ENCODE data around the gene PSMD12.
A peak's percentile ranks its signal among the peaks of the same experiment; 100 is the strongest.

PSMD12 gene

DNA sequence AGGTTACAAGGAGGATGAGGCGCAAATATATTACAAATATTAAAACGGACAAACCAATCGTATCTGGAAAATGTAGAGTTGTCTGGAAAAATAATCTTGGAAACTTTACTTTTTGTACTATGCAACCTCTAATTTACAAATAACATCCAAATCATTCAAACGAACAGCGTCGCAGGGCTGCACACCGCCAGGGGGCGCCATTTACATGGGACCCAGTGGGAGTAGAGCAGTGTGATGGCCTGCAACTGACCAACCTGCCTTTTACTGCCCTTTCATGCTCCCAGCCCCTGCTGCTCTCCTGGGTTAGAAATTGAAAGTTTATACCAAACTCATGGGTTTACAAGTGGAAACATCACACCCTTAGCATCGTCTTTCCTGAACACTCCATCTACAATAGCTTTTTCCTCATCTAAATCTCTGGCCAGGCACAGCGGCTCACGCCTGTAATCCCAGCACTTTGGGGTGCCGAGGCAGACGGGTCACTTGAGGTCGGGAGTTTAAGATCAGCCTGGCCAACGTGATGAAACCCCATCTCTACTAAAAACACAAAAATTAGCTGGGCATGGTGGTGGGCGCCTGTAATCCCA is 20.7 kb upstream of the PSMD12 start:
- peak; percentile 25 for DNase-seq

DNA sequence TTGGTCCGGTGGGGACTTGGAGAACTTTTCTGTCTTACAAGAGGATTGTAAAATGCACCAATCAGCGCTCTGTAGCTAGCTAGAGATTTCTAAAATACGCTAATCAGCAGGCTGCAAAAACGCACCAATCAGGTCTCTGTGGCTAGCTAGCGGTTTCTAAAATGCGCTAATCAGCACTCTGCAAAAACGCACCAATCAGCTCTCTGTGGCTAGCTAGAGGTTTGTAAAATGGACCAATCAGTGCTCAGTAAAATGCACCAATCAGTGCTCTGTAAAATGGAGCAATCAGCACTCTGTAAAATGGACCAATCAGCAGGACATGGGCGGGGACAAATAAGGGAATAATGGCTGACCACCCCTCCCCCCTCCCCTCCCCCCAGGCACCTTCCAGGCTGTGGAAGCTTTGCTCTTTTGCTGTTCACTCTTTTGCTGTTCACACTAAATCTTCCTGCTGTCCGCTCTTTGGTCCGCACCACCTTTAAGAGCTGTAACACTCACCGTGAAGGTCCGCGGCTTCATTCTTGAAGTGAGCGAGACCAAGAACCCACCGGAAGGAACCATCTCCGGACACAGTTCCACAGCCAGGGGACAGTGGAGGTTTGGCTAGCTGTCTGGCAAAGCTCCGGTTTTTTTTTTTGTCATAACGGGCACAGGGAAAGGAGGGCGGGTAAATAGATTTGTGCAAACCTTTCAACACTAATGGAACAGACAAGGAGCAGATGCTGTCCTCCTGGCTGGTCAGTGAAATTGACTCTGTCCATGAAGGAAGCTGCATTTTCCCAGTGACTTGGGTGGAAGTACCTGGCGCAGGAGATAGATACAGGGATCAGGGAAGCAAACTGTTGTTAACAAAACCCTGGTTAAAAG is 19.0 kb upstream of the PSMD12 start:
- no peak for DNase-seq

DNA sequence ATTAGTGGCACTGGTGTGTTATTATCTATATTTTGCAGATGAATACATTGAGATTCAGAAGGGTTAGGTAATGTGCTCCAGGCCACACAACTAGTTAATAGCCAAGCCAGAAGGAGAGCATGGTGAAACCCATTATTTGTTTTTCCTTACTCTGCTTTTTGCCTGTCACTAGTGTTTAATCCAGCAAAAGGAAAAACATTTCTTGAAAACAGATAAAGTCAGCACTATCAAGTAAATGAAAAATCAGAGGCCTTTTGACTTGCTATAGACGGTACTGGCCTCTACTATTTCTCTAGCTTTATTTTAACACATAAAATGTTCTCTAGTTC is 15.5 kb upstream of the PSMD12 start:
- no peak for DNase-seq

DNA sequence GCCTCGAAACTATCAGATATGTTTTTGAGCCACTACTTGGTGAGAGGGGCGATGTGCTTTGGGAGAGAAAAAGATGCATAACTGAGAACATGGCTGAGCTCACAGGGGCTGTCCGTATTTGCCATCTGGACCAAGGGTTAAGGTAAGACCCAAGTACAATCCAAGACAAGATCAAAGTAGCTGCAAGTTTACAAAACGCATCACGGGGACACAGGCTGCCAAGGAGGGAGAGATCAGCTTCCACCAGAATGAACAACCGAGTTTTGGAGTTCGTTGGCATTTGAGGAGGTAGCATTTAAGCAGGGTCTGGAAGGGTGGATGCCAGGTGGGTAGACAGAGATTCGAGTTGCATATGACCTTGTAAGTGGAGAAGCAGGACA is 12.9 kb upstream of the PSMD12 start:
- no peak for DNase-seq

DNA sequence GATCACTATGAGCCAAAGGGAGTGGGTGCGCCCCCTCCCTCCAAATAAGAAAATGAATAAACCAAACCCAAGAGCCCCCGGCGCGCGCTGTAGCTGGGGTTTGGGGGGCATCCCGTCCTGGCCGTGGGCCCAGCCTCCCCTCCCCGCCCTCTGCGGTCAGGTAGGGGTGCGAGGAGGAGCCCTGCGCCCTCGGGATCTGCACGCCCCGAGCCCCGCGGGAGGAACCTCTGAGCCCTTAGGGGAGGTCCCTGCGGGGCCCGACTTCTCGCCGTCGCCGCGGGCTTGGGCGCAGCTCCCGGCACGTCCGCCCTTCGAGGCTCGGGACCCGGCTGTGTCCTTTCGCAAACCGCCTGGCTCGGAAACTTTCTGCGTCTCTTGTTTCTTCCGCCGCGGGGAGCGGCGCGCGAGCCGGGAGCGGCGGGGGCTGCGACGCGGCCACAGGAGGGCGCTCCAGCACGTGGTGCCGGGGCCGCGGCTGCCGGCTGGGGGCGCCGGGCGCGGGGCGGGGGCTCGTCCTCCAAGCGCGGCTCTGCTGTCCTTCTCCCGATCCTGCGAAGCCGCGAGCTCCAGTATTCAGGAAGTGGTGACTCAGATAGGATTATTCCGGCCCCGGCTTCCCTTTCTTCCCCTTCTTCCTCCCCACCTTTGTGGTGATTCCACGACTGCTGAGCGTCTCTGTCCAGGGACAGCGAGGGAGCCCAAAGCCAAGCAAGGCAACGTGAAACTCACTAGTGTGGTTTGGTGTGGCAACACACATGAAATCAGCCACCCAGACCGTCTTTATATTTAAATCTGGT is 12.3 kb upstream of the PSMD12 start:
- DNase-seq: peak; percentile 85

DNA sequence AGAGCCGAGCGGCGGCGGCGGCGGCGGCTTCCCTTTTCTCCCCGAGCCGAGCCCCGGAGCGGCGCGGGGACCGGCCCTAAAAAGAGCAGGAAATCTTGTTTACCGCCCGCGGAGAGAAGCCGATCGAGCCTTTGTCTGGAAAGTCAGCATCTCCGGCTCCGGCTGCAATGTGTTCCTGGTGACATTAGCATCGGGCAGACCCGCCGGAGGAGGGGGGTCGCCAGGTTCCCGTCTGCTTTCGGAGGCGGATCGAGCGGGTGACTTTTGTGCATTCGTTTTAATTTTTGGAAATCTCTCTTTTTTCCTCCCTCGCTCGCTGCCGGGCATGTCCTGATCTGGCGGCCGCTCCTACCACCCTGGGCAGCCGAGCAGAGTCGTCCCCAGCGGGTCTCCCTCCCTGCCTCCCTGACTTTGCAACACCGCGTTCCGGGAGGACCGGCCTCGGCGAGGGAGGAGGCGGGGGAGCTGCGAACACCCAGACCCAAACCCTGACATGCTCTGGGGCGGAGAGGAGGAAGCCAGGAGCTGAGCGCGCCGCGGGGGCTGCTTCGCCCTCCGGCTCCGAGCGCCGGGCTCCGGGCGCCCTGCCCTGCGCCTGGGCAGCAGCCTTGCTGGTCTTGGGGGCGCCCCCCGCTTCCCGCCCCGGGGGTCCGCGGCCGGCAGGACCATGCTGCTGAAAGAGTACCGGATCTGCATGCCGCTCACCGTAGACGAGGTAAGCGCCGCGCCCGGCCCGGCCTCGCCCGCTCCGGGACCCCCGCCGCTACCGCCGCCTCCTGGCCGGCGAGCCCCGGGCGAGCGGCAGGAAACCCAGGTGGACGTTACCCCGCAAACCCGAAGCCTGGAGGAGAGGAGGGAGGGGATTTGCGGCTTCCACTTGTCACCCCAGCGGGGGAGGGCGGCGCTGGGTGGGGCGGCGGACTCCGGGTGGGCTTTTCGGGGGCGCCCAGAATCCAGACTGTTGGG is 11.4 kb upstream of the PSMD12 start:
- DNase-seq: peak; percentile 23

DNA sequence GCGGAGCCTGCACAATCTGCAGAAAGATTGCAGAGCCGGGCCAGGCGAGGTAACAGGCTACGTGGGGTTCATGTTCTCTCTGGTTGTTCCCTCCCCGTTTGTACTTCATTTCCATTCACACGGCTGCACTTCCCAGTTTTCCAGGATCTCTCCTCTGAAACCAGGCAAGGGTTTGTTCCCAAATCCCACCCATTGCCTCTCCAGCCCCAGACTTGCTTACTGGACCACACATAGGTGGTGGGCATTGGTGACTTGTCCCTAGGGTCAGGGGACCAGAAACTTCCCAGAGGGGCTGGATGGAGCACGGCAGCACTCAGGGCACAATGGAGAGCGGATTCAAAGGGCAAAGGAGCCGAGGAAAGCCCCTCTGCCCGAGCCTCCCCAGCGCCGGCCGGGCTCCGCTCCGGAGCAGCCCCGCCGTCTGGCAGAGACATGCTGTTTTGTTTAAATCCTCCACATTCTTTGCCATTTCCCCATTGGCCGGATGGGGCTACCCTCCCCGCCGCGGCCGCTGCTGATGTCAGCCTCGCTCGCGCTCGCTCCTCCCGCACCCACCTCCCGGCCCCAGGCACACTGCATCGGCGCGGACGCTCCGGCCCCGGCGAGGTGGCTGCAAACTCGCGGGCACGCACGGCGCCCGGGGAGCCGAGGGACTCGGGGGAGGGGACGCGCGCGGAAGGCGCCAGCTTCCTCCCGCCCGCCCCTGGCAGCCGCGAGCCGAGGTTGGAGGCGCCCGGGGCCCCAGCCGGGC is 10.5 kb upstream of the PSMD12 start, which contains the start of gene PITPNC1:
Gene PITPNC1 (plus strand): TSS at position 545 of the 751 bp plus-strand sequence.
- peak; percentile 88 for DNase-seq

DNA sequence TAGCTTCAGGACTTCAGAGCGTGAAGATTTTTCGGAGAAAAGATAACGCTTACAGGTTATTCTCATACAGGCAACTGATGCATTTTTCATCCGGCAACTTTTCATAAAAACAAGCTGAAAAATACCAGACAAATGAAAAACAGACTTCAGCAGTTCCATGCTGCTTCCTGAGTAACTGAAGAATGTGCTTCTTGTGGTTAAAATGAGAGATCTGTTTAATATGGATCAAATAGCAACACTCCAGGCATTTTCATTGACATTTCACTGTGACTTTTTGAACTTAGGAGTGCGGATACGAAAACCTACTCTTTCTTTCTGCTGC is 10.0 kb upstream of the PSMD12 start:
- peak; percentile 84 for DNase-seq

DNA sequence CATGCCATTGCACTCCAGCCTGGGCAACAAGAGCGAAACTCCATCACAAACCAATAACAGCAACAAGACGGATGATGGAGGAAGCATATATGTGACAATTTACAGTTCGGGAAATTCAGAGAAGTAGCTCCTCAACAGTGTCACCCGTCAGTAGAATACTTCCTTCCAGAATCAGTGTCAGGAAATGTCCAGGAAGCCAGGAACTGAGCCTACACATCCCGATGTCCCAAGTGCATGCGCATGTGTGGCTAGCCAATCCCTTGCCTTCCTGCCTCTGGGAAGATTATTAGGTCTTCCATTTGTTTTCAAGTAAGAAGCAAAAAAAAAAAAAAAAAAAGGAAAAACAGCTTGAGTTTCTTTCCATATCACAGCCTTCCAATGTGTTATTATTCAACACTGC is 9.3 kb upstream of the PSMD12 start:
- peak; percentile 28 for DNase-seq

DNA sequence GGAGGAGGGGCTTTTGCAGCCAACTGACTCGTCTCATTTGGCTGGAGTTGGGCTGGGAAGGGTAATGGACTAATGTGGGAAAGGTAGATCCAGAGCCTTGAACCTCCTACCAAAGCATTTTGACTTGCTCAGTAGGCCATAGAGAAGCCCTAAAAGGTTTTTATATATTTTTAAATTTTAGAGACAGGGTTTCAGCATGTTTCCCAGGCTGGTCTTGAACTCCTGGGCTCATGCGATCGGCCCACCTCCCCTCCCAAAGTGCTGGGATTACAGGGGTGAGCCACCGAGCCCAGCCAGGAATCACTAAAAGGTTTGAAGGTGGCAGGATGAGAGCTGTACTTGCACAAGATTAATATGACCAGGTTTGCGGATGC is 8.7 kb upstream of the PSMD12 start:
- DNase-seq: no peak

DNA sequence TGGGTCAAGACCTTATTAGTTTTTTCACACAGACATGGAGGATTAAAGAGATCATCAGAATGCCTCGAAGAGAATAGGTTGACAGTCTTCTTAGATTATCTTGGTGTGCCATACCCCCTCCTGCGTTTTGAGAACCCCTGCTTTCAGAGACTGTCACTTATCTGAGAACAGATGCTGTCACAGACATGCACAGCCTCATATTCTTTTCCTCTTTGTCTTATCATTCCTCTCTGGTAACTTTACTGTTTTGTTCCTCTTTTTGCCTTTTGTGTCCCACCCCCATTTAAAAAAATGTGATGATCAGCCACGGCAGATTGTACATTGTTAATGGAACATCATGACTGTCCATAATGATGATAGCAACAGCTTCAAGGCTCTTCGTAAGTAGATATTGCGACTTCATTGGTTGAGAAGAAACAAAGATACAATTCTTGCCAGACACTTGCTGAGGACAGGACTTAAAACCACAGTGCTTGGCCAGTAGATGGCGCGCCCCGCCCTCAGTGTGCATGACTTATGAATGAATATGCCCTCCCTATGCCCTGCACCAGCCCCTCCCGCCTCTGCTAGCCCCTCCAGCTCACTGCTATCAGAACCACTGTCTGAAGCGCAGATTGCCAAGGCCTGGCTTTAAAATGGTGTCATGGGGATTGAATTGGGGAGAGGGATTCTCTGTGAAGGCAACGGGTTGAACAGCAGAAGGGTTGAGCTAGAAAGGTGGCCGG is 8.1 kb upstream of the PSMD12 start:
- peak; percentile 77 for DNase-seq

DNA sequence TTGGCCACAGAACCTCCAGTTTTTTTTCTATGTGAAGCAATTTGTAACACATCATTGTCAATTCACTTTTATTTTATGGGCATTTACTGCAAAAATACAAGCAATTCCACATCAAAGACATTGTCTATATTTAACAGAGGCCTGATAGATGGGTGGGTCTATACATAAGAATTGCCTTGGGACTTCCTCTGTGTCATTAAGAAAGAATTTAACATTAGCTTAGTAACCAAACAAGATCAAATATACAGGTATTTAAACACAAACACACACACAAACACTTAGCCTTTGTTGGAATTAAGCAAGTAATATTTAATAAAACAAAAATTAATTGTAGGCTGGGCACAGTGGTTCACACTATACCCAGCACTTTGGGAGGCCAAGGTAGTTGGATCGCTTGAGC is 6.4 kb upstream of the PSMD12 start:
- no peak for DNase-seq

DNA sequence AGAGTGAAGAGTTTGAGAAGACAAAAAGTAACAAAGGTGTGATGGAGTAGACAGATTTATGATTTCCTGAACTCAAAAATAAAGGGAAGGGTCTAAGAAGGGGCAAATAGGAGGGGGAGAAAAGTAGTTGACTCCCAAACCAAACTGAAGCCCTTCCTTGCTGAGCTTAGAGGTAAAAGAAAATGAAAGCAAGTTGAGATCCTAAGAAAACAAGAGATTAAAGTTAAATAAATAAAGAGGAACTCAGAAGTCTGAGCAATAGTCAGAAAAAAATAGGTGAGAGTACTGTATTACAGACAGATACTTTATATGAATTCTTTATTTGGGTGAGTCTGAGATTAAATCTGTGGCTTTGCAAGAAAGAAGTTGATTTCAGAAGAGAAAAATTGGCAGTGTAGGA is 3.3 kb upstream of the PSMD12 start:
- no peak for DNase-seq

DNA sequence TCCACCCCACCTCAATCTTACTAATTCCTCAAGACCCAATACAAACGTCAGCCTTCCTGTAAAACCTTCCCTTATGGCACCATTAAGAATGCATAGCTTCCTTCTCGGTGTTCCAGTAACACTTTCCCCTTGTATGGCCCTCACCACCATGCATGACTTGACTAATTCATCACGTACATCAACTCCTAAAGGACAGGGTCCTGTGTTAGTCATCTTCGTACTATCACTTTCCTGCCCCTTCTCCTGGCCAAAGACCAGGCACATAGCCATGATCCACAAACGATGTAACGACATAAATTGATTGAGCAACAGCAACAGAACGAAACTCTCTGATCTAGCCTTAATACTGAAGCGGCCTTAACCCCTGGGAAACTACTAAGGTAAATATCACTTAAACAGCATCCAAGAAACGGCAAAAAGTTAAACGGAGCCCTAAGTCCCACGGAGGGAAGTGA is 612 bp downstream of the PSMD12 start:
- peak; percentile 66 for DNase-seq

DNA sequence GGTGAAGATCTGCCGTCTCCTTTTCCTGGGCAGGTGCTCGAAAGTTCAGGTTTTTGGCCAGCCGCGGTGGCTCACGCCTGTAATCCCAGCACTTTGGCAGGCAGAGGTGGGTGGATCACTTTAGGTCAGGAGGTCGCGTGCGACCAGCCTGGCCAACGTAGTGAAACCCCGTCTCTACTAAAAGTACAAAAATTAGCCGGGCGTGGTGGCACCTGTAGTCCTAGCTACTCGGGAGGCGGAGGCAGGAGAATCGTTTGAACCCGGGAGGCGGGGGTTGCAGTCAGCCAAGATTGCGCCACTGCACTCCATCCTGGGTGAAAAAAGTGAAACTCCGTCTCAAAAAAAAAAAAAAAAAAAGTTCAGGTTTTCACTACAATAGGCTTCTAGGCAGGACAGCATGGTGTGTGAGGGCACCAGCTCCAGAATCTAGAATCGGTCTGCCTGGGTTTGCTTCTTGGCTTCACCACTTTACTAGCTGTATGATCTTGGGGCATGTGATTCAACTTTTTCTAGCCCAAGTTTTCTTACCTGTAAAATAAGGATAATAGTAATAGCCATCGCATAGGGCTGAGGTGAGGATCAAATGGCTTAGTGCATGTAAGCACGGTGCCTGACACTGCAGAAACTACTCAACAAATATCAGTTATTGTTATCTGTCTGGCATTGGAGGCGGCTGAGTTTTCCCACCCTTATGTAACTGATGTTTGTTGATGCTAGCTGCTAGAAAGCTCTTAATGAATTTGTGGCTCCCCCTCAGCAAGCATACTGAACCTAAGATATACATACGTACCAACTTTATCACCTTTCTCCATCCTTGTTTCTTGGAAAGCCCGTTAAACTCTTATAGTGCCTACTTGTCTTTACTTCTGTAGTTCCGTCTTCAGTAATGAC is 1.3 kb downstream of the PSMD12 start:
- no peak for DNase-seq

DNA sequence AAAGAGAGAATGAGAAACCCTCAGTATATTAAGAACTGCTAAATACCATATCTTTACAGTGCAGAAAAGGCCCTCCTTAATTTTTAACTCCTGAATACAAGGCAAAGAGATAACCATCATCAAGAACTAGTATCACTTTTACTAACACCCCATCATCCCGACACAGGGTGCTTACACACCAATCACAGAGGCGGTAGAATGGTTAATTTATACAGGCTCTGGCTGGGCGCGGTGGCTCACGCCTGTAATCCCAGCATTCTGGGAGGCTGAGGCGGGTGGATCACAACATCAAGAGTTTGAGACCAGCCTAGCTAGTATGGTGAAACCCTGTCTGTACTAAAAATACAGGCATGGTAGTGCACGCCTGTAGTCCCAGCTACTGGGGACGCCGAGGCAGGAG is 4.2 kb downstream of the PSMD12 start:
- DNase-seq: no peak

DNA sequence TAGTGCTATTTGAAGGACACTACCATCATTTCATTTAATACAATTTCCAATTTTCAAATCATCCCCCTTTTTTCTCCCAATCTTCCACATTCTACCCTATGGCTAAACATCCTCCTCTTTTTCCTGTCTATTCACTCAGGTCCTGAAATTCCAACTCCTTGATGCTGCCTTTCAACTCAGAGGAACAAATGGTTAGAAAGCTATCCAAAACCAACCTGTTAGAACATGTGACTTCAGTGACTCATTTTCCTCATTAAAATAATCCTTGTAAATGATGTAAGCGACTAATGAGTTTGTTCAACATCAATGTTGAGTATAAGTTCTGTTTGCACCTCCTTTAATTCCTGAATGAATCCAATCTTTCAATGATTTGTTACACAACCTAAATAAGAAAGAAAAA is 5.5 kb downstream of the PSMD12 start:
- no peak for DNase-seq

DNA sequence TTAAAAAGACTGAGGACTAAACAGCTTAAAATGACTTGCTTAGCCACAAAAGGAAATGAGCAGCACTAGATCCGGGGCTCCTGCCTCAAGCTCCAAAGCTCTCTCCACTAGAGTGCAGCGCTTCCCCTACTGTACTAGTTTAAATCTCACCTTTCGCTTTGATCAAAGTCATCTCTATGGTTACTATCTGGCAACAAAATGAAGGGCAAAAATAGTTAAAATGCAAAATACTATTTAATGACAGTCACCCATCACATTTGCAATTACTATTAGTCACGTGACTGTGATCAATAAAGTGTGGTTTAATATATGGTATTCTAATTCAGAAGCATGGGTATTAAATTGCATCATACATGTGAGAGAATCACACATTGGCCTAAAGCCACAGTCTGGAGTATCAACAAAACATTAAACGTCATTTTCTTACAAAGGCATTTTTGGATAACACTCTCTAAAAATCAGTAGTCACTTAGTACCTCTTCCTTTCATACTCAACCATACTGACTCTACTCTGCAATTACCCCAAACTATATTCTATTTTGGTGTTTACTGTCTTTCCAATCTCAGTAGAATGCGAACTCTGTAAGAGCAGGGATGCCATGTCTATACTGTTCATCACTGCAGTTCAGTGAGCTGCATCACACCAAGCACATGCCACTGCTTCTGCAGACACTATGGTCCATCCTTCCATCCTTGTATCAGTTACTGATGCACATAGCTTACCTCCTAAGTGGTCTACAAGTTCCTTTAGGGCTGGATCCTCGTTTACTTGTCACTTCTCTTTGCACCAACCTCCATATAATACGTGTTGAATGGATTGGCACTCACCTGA is 6.2 kb downstream of the PSMD12 start:
- DNase-seq: no peak

DNA sequence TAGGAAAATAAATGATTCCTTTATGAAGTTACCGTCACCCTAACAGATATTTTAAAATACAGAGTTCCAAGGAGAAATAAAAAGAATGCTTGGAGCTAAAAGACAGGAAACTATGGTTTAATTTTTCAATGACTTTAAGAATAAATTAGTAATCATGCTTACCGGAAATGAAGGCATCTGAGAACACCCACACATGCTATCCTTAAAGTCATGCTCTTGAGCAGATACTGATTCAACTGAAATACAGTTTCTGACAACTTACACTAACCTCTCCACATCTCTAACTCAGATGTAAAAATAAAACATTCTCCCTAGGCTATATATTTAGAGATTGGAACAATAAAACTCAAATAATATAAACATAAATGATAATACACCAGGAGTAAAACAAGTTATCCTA is 7.8 kb downstream of the PSMD12 start:
- DNase-seq: no peak

All from fibroblast of skin of right quadriceps (primary cell).